DMS 273 treated with DMSO at 0.1 percent for 48 hours (cell line): ENCODE results near the gene DHRS4.
"Not testable (repeated sequence)": the region's sequence is repeated elsewhere in the genome, so short reads cannot be mapped to it uniquely, and the experiment has no call there.

Source experiments
- DNase-seq: peaks from one replicate; lab custom pipeline; 2025; lab: John Stamatoyannopoulos, UW

The DHRS4 gene

DNA sequence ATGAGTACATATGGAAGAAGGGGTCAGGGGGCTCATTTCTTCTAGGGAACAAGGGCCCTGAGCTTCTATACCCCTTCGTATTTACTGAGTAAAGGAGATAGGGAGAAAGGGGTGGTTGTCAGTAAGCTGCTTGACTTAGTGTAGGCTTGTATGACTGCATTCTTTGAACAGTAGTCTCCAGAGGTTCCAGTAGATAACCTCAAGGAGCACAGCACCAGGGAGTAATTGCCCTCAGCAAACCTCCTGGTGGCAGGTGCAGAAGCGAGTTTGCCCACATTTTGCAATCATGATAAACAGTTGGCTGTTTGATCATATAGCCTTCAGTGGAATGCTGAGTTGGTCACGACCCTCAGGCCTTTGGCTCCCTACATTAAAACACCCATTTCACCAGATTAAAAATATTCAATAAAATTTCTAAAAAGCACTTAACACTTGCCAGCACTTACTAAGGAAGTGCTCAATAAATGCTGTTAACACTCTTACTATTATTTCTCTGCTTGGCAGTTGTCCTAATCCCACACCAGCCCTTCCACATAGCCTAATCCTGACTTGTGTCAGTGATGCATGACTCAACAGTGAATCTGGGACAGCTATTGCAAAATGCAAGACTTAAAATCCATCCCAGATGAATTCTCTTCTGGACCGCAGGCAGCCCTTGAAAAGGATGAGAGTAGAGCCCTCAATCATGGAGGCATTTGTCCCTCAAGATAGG is 31.5 kb downstream of the DHRS4 start:
- DNase-seq: no peak

DNA sequence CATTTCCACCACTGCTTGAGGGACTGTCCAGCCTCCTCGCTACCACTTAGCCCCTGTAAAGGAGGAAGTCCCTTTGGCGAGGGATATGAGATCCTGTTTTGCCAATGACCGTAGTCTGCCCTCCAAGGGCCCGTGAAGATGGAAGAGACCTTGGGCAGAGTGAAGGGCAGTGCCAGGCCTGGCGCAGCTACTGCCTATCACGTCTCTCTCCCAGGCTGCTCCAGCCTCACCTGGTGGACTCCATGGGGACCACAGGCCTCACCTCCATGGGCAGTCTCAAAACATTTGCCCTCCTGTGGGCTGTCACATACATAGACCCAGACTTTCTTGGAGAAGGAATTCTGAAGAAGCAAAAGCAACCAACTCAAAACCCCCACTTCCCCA is 34.6 kb downstream of the DHRS4 start:
- DNase-seq: not testable (repeated sequence)

DNA sequence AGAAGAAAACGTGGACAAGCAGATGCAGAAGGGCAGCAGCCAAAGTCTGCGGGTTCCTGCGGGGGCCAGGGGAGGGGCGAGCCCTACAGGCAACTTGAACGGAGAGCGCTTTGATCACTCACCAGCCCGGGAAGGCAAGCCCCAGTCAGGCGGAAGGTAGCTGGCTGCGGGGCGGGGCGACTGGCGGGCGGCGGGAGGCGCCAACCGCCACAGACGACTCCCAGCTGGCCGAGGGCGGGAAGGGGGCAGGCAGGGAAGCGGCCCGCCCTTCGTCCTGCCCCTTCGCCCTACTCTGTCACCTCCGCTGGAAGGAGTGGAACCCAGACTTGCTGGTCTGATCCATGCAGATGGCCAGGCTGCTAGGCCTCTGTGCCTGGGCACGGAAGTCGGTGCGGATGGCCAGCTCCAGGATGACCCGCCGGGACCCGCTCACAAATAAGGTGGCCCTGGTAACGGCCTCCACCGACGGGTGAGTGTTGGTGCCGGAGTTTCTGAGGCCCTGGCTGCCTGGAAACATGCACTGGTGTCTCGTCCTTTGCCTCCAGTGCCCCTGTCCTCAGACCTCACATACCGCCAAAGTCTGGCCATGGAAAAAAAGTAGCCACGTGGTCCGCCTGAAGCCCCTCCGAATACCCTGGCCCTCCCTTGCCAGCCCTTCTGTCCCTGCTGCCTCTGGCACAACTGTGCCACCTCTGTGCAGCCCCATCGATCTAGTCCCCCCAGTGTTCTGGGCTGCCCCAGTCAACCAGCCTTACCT is 35.2 kb downstream of the DHRS4 start, which contains the start of gene DHRS4L2:
Gene DHRS4L2, plus strand, starts transcription at position 323 of the 757 bp plus-strand sequence. Its CDS starts 19 bp downstream, at position 342.
- DNase-seq: peak; percentile 32

DNA sequence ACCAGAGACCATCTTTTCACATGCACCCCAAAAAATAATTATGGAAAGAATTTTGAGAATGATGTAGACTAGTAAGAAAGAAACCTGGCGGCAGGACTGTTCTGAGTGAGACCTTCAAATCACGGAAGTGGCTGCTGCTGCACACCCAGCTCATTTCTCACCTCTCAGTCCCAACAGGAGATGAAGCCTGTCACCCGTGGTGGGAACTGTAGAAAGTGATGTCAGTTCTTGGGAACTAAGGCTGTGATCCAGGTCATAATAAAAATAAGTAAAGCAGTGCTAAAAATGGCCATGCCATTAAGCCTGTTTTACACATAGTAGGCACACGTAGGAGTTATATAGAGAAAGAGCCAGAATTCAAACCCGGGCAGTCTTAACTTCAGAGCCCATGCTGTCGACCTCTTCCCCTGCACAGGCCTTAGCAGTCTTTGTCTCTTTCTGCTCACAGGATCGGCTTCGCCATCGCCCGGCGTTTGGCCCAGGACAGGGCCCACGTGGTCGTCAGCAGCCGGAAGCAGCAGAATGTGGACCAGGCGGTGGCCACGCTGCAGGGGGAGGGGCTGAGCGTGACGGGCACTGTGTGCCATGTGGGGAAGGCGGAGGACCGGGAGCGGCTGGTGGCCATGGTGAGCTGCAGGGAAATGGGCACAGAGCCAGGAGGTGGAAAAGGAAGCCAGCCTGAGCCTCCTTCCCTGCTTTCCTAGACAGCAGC is 36.3 kb downstream of the DHRS4 start:
- DNase-seq: peak; percentile 43

DNA sequence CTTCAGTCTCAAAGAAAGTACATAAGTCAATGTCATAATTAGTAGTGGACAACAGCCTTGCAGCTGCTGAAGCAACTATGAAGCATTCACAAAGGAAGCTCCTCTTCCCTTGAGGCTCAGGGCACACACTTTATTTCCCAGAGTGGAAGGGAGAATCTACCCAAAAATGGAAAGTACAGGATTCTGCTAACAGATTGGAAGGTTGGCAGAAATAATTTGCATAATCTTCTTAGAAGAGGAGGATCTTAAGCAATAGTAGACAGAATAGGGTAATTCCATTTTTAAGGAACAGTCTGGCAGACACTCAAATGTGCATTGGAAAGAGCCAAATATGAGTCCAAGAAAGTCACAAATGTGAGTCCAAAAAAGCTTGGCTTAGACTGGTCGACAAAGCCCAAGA is 37.4 kb downstream of the DHRS4 start:
- not testable (repeated sequence) for DNase-seq

DNA sequence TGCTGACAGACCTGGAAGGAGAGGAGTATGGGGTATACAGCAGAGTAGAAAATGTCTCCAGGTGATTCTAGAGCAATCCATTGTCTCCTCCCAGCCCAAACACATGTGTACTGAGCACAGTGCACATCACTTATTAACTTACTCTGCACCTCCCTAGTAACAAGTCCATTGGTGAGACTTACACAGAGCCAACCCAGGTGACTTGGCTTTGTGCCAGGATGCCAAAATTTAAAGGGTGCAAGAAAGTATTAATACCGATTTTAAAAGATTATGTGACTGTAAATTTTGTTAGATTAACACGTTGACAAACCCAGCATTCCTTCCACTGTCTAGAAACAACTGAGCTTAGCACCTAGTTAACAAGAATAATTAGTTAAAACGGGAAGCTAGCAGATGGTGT is 39.5 kb downstream of the DHRS4 start:
- DNase-seq: not testable (repeated sequence)

DNA sequence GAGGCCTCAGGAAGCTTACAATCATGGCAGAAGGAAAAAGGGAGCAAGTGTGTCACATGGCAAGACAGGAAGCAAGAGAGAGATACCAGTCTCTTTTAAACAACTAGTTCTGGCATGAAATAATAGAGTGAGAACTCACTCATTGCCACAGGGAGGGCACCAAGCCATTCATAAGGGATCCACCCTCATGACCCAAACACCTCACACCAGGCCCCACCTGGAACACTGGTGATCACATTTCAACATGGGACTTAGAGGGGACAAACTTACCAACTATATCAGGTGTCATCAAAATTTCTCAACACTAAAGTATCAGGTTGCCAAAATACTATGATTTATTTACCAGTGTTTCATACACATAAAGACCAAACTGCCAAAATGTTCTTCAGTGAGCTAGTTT is 42.4 kb downstream of the DHRS4 start:
- not testable (repeated sequence) for DNase-seq

DNA sequence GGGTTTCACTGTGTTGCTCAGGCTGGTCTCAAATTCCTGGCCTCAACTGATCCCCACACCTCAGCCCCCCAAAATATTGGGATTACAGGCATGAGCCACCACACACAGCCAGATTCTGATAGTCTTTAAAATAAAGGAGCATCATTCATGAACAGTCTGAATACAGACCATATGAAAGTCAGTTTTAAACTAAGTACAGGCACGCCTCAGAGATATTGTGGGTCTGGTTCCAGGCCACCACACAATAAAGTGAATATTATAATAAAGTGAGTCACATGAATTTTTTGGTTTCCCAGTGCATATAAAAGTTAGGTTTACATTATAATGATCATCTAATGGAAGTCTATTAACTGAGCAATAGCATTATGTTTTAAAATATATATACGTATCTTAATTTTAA is 43.3 kb downstream of the DHRS4 start:
- DNase-seq: not testable (repeated sequence)

DNA sequence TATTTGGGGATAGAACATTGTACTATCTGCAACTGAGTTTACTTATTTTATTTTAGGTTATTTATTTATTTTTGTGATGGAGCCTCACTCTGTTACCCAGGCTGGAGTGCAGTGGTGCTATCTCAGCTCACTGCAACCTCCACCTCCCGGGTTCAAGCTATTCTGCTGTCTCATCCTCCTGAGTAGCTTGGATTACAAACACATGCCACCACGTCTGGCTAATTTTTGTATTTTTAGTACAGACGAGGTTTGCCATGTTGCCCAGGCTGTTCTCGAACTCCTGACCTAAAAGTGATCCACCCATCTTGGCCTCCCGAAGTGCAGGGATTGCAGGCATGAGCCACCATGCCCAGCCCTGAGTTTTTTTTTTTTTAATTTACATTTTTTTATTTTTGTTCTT is 46.1 kb downstream of the DHRS4 start:
- not testable (repeated sequence) for DNase-seq

DNA sequence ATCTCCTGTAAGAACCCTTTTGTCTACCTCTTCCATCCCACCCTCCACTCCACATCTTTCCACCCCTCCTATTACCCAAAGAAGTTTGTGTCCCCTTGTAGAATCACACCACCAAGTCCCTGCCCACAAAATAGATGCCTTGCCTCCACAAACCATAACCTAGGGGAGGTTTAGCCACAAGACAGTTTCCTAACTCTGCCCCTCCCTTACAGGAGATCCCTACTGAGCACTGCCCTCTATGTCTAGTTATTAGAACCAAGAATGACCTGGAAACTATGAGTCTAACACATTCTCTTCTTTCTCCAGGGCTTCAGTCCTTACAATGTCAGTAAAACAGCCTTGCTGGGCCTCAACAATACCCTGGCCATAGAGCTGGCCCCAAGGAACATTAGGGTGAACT is 47.5 kb downstream of the DHRS4 start:
- not testable (repeated sequence) for DNase-seq

DNA sequence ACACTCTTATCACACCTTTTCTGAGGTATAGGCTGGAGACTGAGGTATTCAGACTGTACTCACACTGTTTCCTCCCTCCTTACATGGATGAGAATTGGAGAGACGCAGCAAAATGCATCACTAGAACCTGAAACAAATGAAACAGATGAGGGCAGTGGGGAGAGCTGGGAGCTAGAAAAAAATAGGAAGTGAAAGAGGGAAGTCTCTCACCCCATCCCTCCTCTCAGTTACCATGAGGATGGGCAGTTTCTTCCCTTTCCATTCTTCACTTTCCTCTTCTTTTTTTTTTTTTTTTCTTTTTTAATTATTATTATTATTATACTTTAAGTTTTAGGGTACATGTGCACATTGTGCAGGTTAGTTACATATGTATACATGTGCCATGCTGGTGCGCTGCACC is 48.1 kb downstream of the DHRS4 start:
- not testable (repeated sequence) for DNase-seq

DNA sequence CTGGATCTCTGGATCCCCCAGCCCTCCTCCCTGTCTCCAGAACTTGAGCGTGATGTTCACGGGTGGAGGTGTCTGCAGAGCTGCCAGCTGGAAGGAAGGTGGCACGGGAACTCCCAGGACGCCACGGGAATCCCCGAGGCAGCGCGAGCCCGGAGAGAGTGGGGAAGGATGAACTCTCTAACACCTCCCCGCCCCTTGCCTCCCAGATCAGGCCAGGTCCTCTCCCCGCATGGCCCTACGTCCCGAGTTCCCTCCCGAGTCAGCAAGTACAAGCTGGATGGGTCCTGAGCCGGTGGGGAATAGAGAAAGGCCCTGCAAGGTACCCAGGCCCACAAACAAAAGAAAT is 52.9 kb downstream of the DHRS4 start:
- not testable (repeated sequence) for DNase-seq

DNA sequence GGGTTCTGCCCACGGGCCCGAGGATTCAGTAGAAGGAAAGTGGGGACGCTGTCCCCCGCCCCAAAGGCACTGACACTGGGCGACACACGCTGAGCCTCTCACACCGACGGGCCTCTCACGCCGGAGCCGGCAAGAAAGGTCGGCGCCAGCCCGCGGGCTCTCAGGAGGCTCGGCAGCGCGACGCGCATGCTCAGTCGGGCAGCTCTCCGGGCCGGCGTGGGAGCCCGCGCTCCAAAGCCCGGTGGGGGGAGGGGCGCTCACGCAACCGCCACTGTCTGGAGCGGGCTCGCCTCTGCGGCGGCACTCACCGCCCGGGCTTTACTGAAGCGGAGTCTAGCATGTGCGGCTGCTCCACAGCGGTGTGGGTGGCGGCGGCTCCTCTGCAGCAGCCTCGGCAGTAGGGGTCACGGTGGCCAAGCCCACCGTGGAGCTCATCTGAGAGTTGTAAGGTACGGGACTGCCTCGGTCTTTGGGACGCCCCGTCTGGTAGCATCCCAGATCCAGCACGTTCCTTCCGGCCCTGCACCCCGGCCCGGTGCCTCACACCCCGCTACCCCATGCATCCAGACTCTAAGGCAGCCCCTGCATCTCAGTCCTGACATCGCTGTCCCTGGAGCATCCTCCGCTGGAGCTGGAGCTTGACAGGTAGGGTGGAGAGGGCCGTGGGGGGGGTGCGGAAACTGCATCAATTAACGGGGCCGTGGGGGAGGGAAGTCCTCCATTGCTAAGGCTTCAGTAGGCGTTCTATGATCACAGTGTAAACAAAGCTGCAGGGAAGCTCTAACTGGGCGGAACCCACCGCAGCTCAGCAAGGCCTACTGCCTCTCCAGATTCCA is 53.5 kb downstream of the DHRS4 start:
- DNase-seq: not testable (repeated sequence)

DNA sequence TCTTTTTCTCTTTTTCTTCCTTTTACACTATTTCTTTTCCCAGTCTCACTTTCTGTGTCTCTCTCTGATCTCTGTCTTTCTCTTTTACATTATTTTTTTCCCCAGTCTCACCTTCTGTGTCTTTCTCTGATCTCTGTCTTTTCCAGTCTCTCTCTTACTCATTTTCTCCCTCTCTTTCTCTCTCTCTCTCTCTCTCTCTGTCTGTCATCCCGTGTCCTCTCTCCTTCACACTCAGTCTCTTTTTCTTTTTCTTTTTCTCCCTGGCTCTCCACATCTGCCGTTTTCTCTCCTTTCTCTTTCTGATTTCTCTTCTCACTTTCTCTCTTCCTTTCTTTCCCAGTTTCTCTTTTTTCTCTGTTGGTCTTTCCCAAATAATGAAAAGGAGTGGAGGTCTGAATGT is 57.5 kb downstream of the DHRS4 start:
- DNase-seq: no peak

DNA sequence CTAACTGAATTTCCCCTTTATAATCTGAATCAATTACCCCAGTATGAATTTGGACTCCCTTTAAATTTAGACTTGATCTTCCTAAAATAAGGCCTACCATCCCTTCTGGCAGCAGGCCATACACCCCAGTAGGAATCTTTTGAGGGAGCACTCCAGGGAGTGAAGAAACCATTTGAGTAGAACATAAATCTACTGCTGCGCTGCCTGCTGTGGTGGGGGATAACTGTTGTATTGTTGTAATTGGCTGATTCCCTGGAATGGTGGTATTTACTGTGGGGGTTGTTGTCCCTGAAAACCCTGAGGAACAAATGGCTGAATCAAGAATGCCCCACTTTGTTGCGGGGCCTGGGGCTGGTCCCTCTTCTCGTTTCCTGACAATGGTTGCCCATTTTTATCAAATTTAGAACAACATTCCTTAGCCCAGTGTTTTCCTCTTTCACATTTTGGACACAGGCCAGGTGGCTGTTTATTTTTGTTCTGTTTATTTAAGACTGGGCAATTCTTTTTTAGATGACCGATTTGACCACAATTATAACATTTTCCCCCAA is 59.2 kb downstream of the DHRS4 start:
- DNase-seq: not testable (repeated sequence)

DNA sequence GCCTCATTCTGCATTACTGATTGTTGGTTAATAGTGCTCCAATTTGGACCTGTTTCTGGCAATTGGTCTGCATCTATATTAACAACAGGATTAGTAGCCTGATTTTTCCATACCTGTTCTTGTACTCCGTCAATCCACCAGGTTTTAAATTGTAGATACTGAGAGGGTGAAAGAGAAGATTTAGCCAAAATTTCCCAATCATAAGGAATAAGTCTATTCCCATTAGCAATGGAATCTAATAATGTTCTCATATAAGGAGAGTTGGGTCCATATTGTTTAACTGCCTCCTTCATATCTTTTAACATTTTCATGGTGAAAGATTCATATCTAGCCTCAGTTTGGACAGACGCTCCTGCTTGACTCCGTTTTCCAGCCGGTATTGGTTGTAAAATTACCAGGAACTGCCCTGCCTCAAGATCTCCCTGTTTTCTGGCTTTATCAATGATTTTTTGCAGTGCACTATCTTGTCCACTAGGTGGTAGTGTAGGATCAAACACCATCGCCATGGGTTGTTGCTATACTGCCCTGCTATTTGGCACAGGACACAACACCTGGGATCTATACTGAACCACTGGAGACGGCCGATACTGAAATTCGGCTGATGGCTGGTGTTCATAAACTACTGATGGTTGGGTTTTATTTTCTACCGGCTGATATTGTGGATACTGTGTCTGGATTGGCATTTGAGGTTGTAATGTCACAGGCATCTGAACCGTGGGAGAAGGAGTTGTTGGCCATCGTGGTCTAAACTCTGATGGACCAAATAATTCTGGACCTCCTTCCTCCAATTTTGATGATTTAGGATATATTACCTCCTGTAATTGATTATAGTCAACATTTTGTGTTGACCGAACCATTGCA is 60.3 kb downstream of the DHRS4 start:
- peak; percentile 36 for DNase-seq

DNA sequence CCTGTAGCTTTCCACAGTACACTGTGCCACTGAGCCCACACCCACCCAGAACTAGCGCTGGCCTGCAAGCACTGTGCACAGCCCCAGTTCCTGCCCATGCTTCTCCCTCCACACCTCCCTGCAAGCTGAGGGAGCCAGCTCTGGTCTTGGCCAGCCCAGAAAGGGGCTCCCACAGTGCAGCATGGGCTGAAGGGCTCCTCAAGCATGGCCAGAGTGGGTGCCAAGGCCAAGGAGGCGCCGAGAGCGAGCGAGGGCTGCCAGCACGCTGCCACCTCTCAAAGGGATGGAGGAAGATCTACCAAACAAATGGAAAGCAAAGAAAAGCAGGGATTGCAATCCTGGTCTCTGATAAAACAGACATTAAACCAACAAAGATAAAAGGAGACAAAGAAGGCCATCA is 62.2 kb downstream of the DHRS4 start:
- DNase-seq: not testable (repeated sequence)
